DND-41 (cell line): ENCODE data around the gene PLEKHH1.

Experiments
- EZH2 ChIP-seq: IDR thresholded peaks from 3 replicates; pipeline ENCODE4 v1.6.1; 2012; ENCODE audit warnings: borderline replicate concordance, low read depth, mild to moderate bottlenecking, moderate library complexity, low read length, inconsistent platforms; ENCODE audit not compliant: severe bottlenecking
- TF ChIP-seq, protein P1 (sequence below): IDR thresholded peaks from 2 replicates; pipeline ENCODE4 v1.5.1; 2012; ENCODE audit warnings: borderline replicate concordance, low read length, moderate library complexity, mild to moderate bottlenecking; ENCODE audit not compliant: poor library complexity, severe bottlenecking; ENCODE audit errors: extremely low read depth

DNA sequence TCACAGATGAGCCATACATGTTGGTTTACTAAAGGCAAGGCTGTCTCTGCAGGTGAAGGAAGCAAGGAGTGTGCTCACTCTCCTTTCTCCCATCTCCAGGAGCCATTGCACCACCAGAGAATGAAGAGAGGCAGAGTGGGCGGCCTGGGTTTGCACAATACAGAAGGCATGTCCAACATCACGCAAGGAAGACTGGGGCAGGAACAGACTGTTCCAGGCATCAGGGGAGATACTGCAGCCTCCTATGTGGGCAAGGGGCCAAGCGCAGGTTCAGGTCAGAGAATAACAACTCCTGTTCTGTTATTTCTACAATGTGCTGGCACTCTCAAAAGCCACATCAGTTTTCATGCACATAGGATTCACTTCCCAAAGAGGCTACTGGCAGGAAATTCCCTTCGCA is 42.9 kb upstream of the PLEKHH1 start:
- TF ChIP-seq, protein P1, sequence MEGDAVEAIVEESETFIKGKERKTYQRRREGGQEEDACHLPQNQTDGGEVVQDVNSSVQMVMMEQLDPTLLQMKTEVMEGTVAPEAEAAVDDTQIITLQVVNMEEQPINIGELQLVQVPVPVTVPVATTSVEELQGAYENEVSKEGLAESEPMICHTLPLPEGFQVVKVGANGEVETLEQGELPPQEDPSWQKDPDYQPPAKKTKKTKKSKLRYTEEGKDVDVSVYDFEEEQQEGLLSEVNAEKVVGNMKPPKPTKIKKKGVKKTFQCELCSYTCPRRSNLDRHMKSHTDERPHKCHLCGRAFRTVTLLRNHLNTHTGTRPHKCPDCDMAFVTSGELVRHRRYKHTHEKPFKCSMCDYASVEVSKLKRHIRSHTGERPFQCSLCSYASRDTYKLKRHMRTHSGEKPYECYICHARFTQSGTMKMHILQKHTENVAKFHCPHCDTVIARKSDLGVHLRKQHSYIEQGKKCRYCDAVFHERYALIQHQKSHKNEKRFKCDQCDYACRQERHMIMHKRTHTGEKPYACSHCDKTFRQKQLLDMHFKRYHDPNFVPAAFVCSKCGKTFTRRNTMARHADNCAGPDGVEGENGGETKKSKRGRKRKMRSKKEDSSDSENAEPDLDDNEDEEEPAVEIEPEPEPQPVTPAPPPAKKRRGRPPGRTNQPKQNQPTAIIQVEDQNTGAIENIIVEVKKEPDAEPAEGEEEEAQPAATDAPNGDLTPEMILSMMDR, result no peak
- no peak for TF ChIP-seq EZH2
